CD4-positive, alpha-beta T cell treated with Interleukin-15 for 1 hour (primary cell): ENCODE measurements around the gene CEP170.

Experiments
- DNase-seq: peaks from one replicate; pipeline ENCODE4 v3.0.0-alpha.2; 2020

CEP170 gene

DNA sequence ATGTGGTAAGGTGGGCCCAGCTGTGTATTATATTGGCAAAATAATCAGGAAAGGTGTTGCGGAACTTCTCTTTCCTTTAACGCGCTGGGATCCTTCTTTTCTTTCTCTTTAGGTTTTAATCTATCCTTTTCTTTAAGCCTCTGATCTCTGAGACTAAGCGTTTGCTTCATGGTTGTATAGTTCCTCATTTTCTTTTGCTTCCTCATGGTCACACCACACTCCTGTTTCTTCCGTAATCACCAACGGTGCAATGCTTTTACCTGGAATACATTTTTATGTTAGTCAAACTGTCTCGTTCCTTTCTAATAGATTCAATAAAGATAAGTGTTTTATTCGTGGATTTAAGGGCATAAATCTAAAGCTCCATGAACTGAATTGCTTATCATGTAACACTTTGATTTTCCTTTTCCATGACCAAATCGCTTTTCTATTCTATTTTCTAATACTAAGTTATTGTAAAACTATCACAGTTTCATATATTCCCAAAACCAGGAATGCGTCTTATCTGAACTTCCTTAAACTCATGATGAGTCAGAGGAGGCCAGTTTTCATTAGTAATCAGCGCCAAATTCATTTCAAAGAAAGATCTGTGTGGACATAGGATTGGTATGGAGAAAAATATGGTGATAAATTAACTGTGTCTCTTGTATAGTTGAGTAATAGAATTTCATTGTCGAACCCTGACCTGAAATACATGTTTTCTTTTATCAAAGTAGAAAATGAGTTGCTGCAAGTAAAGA is 13.0 kb upstream of the CEP170 start:
- no peak for DNase-seq

GRCh38 chr1:243267471-243267880 is 12.4 kb upstream of the CEP170 start:
- DNase-seq, result peak; percentile 24

GRCh38 chr1:243266231-243266630 is 11.2 kb upstream of the CEP170 start:
- DNase-seq, result no peak

GRCh38 chr1:243264717-243265116 is 9.6 kb upstream of the CEP170 start:
- no peak for DNase-seq

- no peak for DNase-seq
Observed at GRCh38 chr1:243261390-243261789, 6.3 kb upstream of the CEP170 start.

GRCh38 chr1:243260221-243260880 is 5.3 kb upstream of the CEP170 start:
- DNase-seq, result no peak

DNA sequence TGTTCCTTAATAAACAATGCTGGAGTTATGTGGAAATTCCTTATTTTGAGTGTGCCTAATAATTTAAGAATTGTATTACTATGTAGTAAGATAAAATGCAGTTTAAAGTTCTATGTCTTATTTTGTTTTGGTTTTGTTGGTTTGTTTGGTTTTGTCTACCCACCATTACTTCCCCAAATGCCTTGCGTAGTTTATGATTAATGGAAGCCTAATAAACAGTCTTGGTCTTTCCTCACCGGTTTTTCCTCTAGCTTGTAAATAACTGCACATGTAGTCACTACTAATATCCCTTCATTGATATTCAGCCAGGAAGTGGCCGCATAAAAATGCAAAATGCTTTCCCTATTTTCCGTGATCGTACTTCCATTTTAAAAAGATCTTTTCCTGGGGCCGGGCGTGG is 3.6 kb upstream of the CEP170 start:
- DNase-seq, result no peak

GRCh38 chr1:243257189-243257588 is 2.1 kb upstream of the CEP170 start:
- no peak for DNase-seq

GRCh38 chr1:243256590-243256989 is 1.5 kb upstream of the CEP170 start:
- DNase-seq, result no peak

GRCh38 chr1:243255791-243256512 is 871 bp upstream of the CEP170 start, which contains the start of gene SDCCAG8:
Gene SDCCAG8 (plus strand): TSS chr1:243256041. CDS start chr1:243256174, 133 bp downstream.
- peak; percentile 97 for DNase-seq

GRCh38 chr1:243254233-243254926 is 701 bp downstream of the CEP170 start:
- DNase-seq, result peak; percentile 69

- no peak for DNase-seq
Observed at GRCh38 chr1:243253926-243254232, 1.2 kb downstream of the CEP170 start.

- DNase-seq, result no peak
Observed at GRCh38 chr1:243253211-243253925, 1.7 kb downstream of the CEP170 start.

- DNase-seq, result no peak
Observed at GRCh38 chr1:243251539-243251938, 3.5 kb downstream of the CEP170 start.

DNA sequence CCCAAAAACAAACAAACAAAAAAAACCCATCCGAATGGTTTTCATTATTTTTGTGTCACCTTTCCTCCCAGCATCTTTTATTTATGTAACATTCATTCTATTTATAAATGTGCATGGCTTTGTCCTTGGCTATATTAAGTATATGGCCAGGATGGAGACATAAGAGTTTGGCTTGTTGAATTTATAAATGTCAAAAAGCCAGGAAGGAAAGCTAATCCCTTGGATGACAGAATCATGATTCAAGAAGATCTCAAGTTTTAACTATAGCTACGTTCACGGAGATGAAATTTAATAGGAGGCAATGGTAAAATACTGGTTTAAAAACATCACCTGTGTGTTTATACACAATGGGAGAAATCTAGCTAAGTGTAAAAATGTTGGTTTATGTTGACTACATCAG is 5.0 kb downstream of the CEP170 start:
- DNase-seq, result no peak

DNA sequence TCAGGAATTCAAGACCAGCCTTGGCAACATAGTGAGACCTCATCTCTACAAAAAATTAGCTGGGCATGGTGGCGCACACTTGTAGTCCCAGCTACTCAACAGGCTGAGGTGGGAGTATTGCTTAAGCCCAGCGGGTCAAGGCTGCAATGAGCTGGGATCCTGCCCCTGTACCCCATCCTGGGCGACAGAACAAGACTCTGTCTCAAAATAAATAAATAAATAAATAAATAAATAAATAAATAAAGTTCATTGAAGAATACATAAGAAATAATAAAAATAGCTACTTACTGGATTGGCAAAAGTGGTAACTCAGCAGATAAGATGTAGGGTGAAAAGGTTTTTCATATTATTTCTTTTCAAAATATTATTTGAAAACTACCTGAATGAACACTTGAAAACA is 5.9 kb downstream of the CEP170 start:
- DNase-seq, result no peak

GRCh38 chr1:243247901-243248300 is 7.2 kb downstream of the CEP170 start:
- DNase-seq, result no peak

GRCh38 chr1:243246916-243247315 is 8.2 kb downstream of the CEP170 start:
- no peak for DNase-seq

DNA sequence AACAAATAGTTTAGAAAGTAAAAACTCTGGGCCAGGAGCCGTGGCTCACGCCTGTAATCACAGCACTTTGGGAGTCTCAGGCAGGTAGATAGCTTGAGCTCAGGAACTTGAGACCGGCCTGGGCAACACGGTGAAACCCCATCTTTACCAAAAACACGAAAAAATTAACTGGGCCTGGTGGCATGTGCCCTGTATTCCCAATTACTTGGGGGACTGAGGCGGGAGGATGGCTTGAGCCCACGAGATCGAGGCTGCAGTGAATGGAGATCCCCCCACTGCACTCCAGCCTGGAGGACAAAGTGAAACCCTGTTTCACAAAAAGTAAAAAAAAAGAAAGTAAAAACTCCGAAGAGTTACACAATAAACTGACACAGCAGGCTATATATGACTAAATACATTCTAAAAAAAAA is 10.6 kb downstream of the CEP170 start:
- DNase-seq, result no peak

GRCh38 chr1:243236604-243237252 is 18.4 kb downstream of the CEP170 start:
- no peak for DNase-seq

GRCh38 chr1:243234978-243235647 is 20.0 kb downstream of the CEP170 start:
- no peak for DNase-seq

- no peak for DNase-seq
Observed at GRCh38 chr1:243233908-243234307, 21.2 kb downstream of the CEP170 start.
